ENCODE results near the gene C13orf46.

The C13orf46 gene

GRCh38 chr13:113981611-113982295 is 7.9 kb upstream of the C13orf46 start:
- Histone ChIP-seq H2BK5ac (ENCODE audit: low read length) (no peak overlapping the region), H3K18ac (ENCODE audit: low read length) (no peak overlapping the region), H3K36me3 (ENCODE audit: control insufficient read depth, insufficient read depth, low read length) (peaks cover 3% of the 10 kb centered on the region), H3K4me1 (ENCODE audit: control insufficient read depth, low read depth, low read length) (no peaks in the 10 kb centered on the region), H3K79me2 (ENCODE audit: control insufficient read depth, insufficient read depth, low read length) (no peaks in the 10 kb centered on the region), H3K9ac (ENCODE audit: low read length) (no peak overlapping the region), H2AK5ac (ENCODE audit: low read length) (no peak overlapping the region), H3K4me2 (ENCODE audit: low read length) (no peak overlapping the region), H3K79me1 (ENCODE audit: low read length) (no peaks in the 10 kb centered on the region), H2BK120ac (ENCODE audit: low read depth, low read length) (no peak overlapping the region), H3K27ac (ENCODE audit: low read depth, low read length) (no peak overlapping the region), H2BK15ac (replicated peaks; ENCODE audit: low read depth) (no peak overlapping the region), H3K56ac (ENCODE audit: low read length) (no peak overlapping the region), H4K8ac (ENCODE audit: low read depth, low read length) (no peak overlapping the region), H3K4ac (ENCODE audit: low read depth, low read length) (no peak overlapping the region), H3K4me3 (ENCODE audit: low read length) (no peak overlapping the region), H3K27me3 (ENCODE audit: insufficient read depth, low read length, poor library complexity) (no peaks in the 10 kb centered on the region), H4K5ac (ENCODE audit: low read length) (no peak overlapping the region), H3K23ac (ENCODE audit: low read length) (no peak overlapping the region)
- DNase-seq, result no peak
- WGBS (ENCODE audit: extremely low coverage, insufficient coverage, low lambda C conversion rate), result no CpG with 5 or more reads among the region's 28 CpGs

- Histone ChIP-seq H4K8ac (ENCODE audit: low read depth, low read length) (no peak overlapping the region), H3K36me3 (ENCODE audit: control insufficient read depth, insufficient read depth, low read length) (peaks cover 3% of the 10 kb centered on the region), H3K4me2 (ENCODE audit: low read length) (no peak overlapping the region), H3K4me3 (ENCODE audit: low read length) (no peak overlapping the region), H2BK5ac (ENCODE audit: low read length) (no peak overlapping the region), H3K4ac (ENCODE audit: low read depth, low read length) (no peak overlapping the region), H2BK15ac (replicated peaks; ENCODE audit: low read depth) (no peak overlapping the region), H3K79me1 (ENCODE audit: low read length) (no peaks in the 10 kb centered on the region), H4K5ac (ENCODE audit: low read length) (no peak overlapping the region), H3K27me3 (ENCODE audit: insufficient read depth, low read length, poor library complexity) (no peaks in the 10 kb centered on the region), H2BK120ac (ENCODE audit: low read depth, low read length) (no peak overlapping the region), H2AK5ac (ENCODE audit: low read length) (no peak overlapping the region), H3K9ac (ENCODE audit: low read length) (no peak overlapping the region), H3K18ac (ENCODE audit: low read length) (no peak overlapping the region), H3K27ac (ENCODE audit: low read depth, low read length) (no peak overlapping the region), H3K4me1 (ENCODE audit: control insufficient read depth, low read depth, low read length) (no peaks in the 10 kb centered on the region), H3K56ac (ENCODE audit: low read length) (no peak overlapping the region), H3K23ac (ENCODE audit: low read length) (no peak overlapping the region), H3K79me2 (ENCODE audit: control insufficient read depth, insufficient read depth, low read length) (no peaks in the 10 kb centered on the region)
- no peak for DNase-seq
- WGBS (ENCODE audit: extremely low coverage, insufficient coverage, low lambda C conversion rate), result no CpG with 5 or more reads among the region's 16 CpGs
Observed at GRCh38 chr13:113981194-113981605, 7.3 kb upstream of the C13orf46 start.

GRCh38 chr13:113980489-113981064 is 6.7 kb upstream of the C13orf46 start:
- WGBS (ENCODE audit: extremely low coverage, insufficient coverage, low lambda C conversion rate), result 100% methylated on average over 1 of the region's 12 CpGs
- Histone ChIP-seq H3K9ac (ENCODE audit: low read length) (no peak overlapping the region), H2BK120ac (ENCODE audit: low read depth, low read length) (no peak overlapping the region), H4K5ac (ENCODE audit: low read length) (no peak overlapping the region), H2AK5ac (ENCODE audit: low read length) (no peak overlapping the region), H3K56ac (ENCODE audit: low read length) (no peak overlapping the region), H2BK5ac (ENCODE audit: low read length) (no peak overlapping the region), H3K4me1 (ENCODE audit: control insufficient read depth, low read depth, low read length) (no peaks in the 10 kb centered on the region), H3K27ac (ENCODE audit: low read depth, low read length) (no peak overlapping the region), H4K8ac (ENCODE audit: low read depth, low read length) (no peak overlapping the region), H3K4ac (ENCODE audit: low read depth, low read length) (no peak overlapping the region), H3K27me3 (ENCODE audit: insufficient read depth, low read length, poor library complexity) (no peaks in the 10 kb centered on the region), H3K79me1 (ENCODE audit: low read length) (no peaks in the 10 kb centered on the region), H3K23ac (ENCODE audit: low read length) (no peak overlapping the region), H3K36me3 (ENCODE audit: control insufficient read depth, insufficient read depth, low read length) (peaks cover 3% of the 10 kb centered on the region), H3K4me3 (ENCODE audit: low read length) (no peak overlapping the region), H3K18ac (ENCODE audit: low read length) (no peak overlapping the region), H2BK15ac (replicated peaks; ENCODE audit: low read depth) (no peak overlapping the region), H3K4me2 (ENCODE audit: low read length) (no peak overlapping the region), H3K79me2 (ENCODE audit: control insufficient read depth, insufficient read depth, low read length) (no peaks in the 10 kb centered on the region)
- no peak for DNase-seq

GRCh38 chr13:113979791-113980471 is 6.1 kb upstream of the C13orf46 start:
- Histone ChIP-seq H2BK15ac (replicated peaks; ENCODE audit: low read depth) (no peak overlapping the region), H3K4me1 (ENCODE audit: control insufficient read depth, low read depth, low read length) (no peaks in the 10 kb centered on the region), H4K8ac (ENCODE audit: low read depth, low read length) (no peak overlapping the region), H3K56ac (ENCODE audit: low read length) (no peak overlapping the region), H3K4me2 (ENCODE audit: low read length) (no peak overlapping the region), H3K23ac (ENCODE audit: low read length) (no peak overlapping the region), H3K27me3 (ENCODE audit: insufficient read depth, low read length, poor library complexity) (no peaks in the 10 kb centered on the region), H3K79me2 (ENCODE audit: control insufficient read depth, insufficient read depth, low read length) (no peaks in the 10 kb centered on the region), H3K36me3 (ENCODE audit: control insufficient read depth, insufficient read depth, low read length) (peaks cover 3% of the 10 kb centered on the region), H3K9ac (ENCODE audit: low read length) (no peak overlapping the region), H3K18ac (ENCODE audit: low read length) (no peak overlapping the region), H2BK120ac (ENCODE audit: low read depth, low read length) (no peak overlapping the region), H2BK5ac (ENCODE audit: low read length) (no peak overlapping the region), H3K79me1 (ENCODE audit: low read length) (no peaks in the 10 kb centered on the region), H3K4me3 (ENCODE audit: low read length) (no peak overlapping the region), H2AK5ac (ENCODE audit: low read length) (no peak overlapping the region), H3K27ac (ENCODE audit: low read depth, low read length) (no peak overlapping the region), H3K4ac (ENCODE audit: low read depth, low read length) (no peak overlapping the region), H4K5ac (ENCODE audit: low read length) (no peak overlapping the region)
- no peak for DNase-seq
- no CpG with 5 or more reads among the region's 20 CpGs for WGBS (ENCODE audit: extremely low coverage, insufficient coverage, low lambda C conversion rate)

- Histone ChIP-seq H3K36me3 (ENCODE audit: control insufficient read depth, insufficient read depth, low read length) (peaks cover 3% of the 10 kb centered on the region), H4K8ac (ENCODE audit: low read depth, low read length) (no peak overlapping the region), H3K27ac (ENCODE audit: low read depth, low read length) (no peak overlapping the region), H3K4me1 (ENCODE audit: control insufficient read depth, low read depth, low read length) (no peaks in the 10 kb centered on the region), H3K4me3 (ENCODE audit: low read length) (no peak overlapping the region), H3K4me2 (ENCODE audit: low read length) (no peak overlapping the region), H3K4ac (ENCODE audit: low read depth, low read length) (no peak overlapping the region), H2AK5ac (ENCODE audit: low read length) (no peak overlapping the region), H4K5ac (ENCODE audit: low read length) (no peak overlapping the region), H3K23ac (ENCODE audit: low read length) (no peak overlapping the region), H3K27me3 (ENCODE audit: insufficient read depth, low read length, poor library complexity) (no peaks in the 10 kb centered on the region), H2BK120ac (ENCODE audit: low read depth, low read length) (no peak overlapping the region), H3K9ac (ENCODE audit: low read length) (no peak overlapping the region), H3K79me1 (ENCODE audit: low read length) (no peaks in the 10 kb centered on the region), H2BK15ac (replicated peaks; ENCODE audit: low read depth) (no peak overlapping the region), H3K79me2 (ENCODE audit: control insufficient read depth, insufficient read depth, low read length) (no peaks in the 10 kb centered on the region), H2BK5ac (ENCODE audit: low read length) (no peak overlapping the region), H3K56ac (ENCODE audit: low read length) (no peak overlapping the region), H3K18ac (ENCODE audit: low read length) (no peak overlapping the region)
- WGBS (ENCODE audit: extremely low coverage, insufficient coverage, low lambda C conversion rate), result no CpG with 5 or more reads among the region's 41 CpGs
- DNase-seq, result no peak
Observed at GRCh38 chr13:113978741-113979481, 5.0 kb upstream of the C13orf46 start.

Data from mesendoderm (in vitro differentiated cells).